ENCODE results near the gene NFE2L2.

GRCh38 chr2:177265824-177266817, 1.6 kb upstream of the NFE2L2 start:
- TF ChIP-seq CTCF (IDR thresholded peaks at IDR 0.05) (no peak), EZH2 (IDR thresholded peaks at IDR 0.05; ENCODE audit: borderline replicate concordance, insufficient read depth, low read depth, low read length, poor library complexity, severe bottlenecking) (no peak)
